Suprapubic skin (tissue), 4 donors: ENCODE results near the gene PRMT3.

Experiments used
- EP300 ChIP-seq: sonication (generic); formaldehyde crosslinking; IDR thresholded peaks from one replicate; pipeline ENCODE4 v1.6.1; 2017; ENCODE audit warnings: antibody characterized with exemption
- POLR2A ChIP-seq, 2 donors: fragments of 450-650 bp; IDR thresholded peaks; one replicate each; pipeline ENCODE4 v1.6.1; 2017; ENCODE audit warnings: antibody characterized with exemption in 2 of 2, mild to moderate bottlenecking in 2 of 2, moderate library complexity in 2 of 2
- POLR2AphosphoS5 ChIP-seq, 3 donors: sonication (generic); formaldehyde crosslinking; IDR thresholded peaks; one replicate each; pipeline ENCODE4 v1.6.1; 2017; ENCODE audit warnings: antibody characterized with exemption in 3 of 3
- TF ChIP-seq, protein P1 (sequence below), 2 donors: fragments of 200-600 bp in 1 of 2; fragments of 450-650 bp in 1 of 2; sonication (generic) in 1 of 2; IDR thresholded peaks; one replicate each; pipeline ENCODE4 v1.5.1; 2016 to 2019; ENCODE audit warnings: antibody characterized with exemption in 2 of 2, mild to moderate bottlenecking in 1 of 2, moderate library complexity in 1 of 2

DNA sequence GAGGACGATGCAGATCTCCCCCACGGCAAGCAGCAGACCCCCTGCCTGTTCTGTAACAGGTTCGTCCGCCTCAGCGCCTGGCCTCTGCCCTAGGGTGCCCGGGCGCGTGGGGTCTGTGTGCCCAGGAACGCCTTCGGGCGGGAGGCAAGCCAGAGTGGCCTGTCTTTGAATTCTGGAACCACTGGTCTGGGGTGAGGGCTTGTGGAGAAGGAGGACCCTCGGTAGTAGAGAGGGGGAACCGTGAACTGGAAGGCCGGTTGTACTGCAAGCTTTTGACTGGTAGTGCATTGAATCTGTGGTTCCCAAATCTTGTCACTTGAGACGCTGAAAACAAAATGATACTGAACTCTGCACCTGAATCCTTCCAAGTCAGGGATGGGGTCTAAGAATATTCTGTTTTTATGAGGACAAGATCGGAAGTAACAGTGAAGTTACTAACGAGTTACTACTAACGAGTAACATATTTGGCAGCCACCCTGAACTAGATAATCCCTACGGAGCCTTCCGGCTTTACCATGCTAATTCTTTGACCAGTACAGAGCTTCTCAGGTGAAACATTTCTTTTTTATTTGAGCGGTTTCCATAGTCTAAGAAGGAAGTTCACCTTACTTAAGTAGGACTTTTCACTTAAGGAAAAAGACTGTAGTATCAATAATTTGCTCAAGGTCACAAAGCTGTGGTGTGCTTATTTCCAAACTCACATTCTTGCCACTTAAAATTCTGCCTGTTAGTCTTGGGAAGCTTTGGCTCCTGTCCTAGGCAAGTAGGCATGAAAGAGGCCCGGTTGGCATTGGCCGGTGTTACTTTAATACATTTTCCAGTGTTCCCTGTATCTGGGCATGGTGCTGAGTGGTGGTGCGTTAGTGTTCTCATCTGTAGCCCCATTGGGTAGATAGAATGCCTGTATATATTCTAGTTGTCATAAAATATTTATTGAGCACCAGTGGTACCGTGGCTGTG is 860 bp downstream of the PRMT3 start:
- TF ChIP-seq, protein P1, sequence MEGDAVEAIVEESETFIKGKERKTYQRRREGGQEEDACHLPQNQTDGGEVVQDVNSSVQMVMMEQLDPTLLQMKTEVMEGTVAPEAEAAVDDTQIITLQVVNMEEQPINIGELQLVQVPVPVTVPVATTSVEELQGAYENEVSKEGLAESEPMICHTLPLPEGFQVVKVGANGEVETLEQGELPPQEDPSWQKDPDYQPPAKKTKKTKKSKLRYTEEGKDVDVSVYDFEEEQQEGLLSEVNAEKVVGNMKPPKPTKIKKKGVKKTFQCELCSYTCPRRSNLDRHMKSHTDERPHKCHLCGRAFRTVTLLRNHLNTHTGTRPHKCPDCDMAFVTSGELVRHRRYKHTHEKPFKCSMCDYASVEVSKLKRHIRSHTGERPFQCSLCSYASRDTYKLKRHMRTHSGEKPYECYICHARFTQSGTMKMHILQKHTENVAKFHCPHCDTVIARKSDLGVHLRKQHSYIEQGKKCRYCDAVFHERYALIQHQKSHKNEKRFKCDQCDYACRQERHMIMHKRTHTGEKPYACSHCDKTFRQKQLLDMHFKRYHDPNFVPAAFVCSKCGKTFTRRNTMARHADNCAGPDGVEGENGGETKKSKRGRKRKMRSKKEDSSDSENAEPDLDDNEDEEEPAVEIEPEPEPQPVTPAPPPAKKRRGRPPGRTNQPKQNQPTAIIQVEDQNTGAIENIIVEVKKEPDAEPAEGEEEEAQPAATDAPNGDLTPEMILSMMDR (IDR thresholded peaks at IDR 0.05) = no peak
- no peak for TF ChIP-seq POLR2A (IDR thresholded peaks at IDR 0.05)
- TF ChIP-seq EP300 = no peak
- no peak for TF ChIP-seq POLR2AphosphoS5 (IDR thresholded peaks at IDR 0.05)
